Trophoblast cell (in vitro differentiated cells and primary cell): ENCODE results near the gene NAXD.

ENCODE experiments used
- DNase-seq, 2 donors: peaks; one replicate each; pipeline ENCODE4 v3.0.0-alpha.2; 2016
- H2AFZ ChIP-seq: 2 replicates; pipeline ENCODE4 v1.6.1; 2013; ENCODE audit warnings: low read length, moderate library complexity, mild to moderate bottlenecking; ENCODE audit not compliant: insufficient read depth, poor library complexity
- H2AK5ac ChIP-seq: 2 replicates; pipeline ENCODE4 v1.6.1; 2013; ENCODE audit warnings: mild to moderate bottlenecking, low read length
- H2BK120ac ChIP-seq: 2 replicates; pipeline ENCODE4 v1.6.1; 2013; ENCODE audit warnings: low read length, mild to moderate bottlenecking, moderate library complexity; ENCODE audit not compliant: insufficient read depth, poor library complexity
- H2BK12ac ChIP-seq: 2 replicates; pipeline ENCODE4 v1.6.1; 2013; ENCODE audit warnings: mild to moderate bottlenecking, low read length, moderate library complexity
- H2BK5ac ChIP-seq: 2 replicates; pipeline ENCODE4 v1.6.1; 2013; ENCODE audit warnings: low read length, low read depth, moderate library complexity, mild to moderate bottlenecking; ENCODE audit not compliant: poor library complexity
- H3K14ac ChIP-seq: 2 replicates; pipeline ENCODE4 v1.6.1; 2013; ENCODE audit warnings: mild to moderate bottlenecking, low read length
- H3K18ac ChIP-seq: 2 replicates; pipeline ENCODE4 v1.6.1; 2013; ENCODE audit warnings: mild to moderate bottlenecking, low read length
- H3K23ac ChIP-seq: 2 replicates; pipeline ENCODE4 v1.6.1; 2013; ENCODE audit warnings: low read length
- H3K27ac ChIP-seq: 2 replicates; pipeline ENCODE4 v1.5.1; 2013; ENCODE audit warnings: low read depth, mild to moderate bottlenecking, inconsistent platforms, low read length, moderate library complexity
- H3K27me3 ChIP-seq: 2 replicates; pipeline ENCODE4 v1.6.1; 2013; ENCODE audit warnings: inconsistent platforms, mild to moderate bottlenecking, low read length, moderate library complexity; ENCODE audit not compliant: insufficient read depth
- H3K36me3 ChIP-seq, 2 experiments: 1 replicate in 1 of 2; 2 replicates in 1 of 2; pipeline ENCODE4 v1.6.1; 2013; ENCODE audit warnings: low read length in 2 of 2, mild to moderate bottlenecking in 2 of 2, moderate library complexity in 1 of 2; ENCODE audit not compliant: insufficient read depth in 2 of 2, control insufficient read depth in 1 of 2
- H3K4ac ChIP-seq: 2 replicates; pipeline ENCODE4 v1.6.1; 2013; ENCODE audit warnings: low read depth, mild to moderate bottlenecking, low read length, moderate library complexity
- H3K4me1 ChIP-seq, 2 experiments: 1 replicate in 1 of 2; 2 replicates in 1 of 2; pipeline ENCODE4 v1.6.1; 2013; ENCODE audit warnings: low read length in 2 of 2, mild to moderate bottlenecking in 2 of 2, moderate library complexity in 1 of 2; ENCODE audit not compliant: insufficient read depth in 2 of 2, control insufficient read depth in 1 of 2
- H3K4me2 ChIP-seq: 2 replicates; pipeline ENCODE4 v1.6.1; 2013; ENCODE audit warnings: inconsistent platforms, mild to moderate bottlenecking, low read length, moderate library complexity
- H3K4me3 ChIP-seq: 2 replicates; pipeline ENCODE4 v1.5.1; 2013; ENCODE audit warnings: mild to moderate bottlenecking, low read depth, low read length, inconsistent platforms
- H3K79me1 ChIP-seq: one replicate; pipeline ENCODE4 v1.6.1; 2013; ENCODE audit warnings: low read length
- H3K79me2 ChIP-seq: 2 replicates; pipeline ENCODE4 v1.6.1; 2013; ENCODE audit warnings: low read length, mild to moderate bottlenecking; ENCODE audit not compliant: control insufficient read depth, insufficient read depth, poor library complexity
- H3K9ac ChIP-seq: 2 replicates; pipeline ENCODE4 v1.6.1; 2013; ENCODE audit warnings: mild to moderate bottlenecking, low read length
- H3K9me3 ChIP-seq: 2 replicates; pipeline ENCODE4 v1.6.1; 2013; ENCODE audit warnings: low read depth, mild to moderate bottlenecking, control low read depth, inconsistent platforms, low read length; ENCODE audit not compliant: insufficient read depth
- H4K12ac ChIP-seq: 2 replicates; pipeline ENCODE4 v1.6.1; 2013; ENCODE audit warnings: low read depth, mild to moderate bottlenecking, low read length, moderate library complexity
- H4K8ac ChIP-seq: 2 replicates; pipeline ENCODE4 v1.6.1; 2013; ENCODE audit warnings: low read depth, mild to moderate bottlenecking, low read length, moderate library complexity
- H4K91ac ChIP-seq: one replicate; pipeline ENCODE4 v1.6.1; 2013; ENCODE audit warnings: low read depth, mild to moderate bottlenecking, low read length, moderate library complexity
- WGBS: extraction: QIAGEN DNeasy Blood & Tissue Kit; methylation state at CpG from one replicate; pipeline ENCODE4 v1.1.7; 2013; ENCODE audit warnings: missing lambda C conversion rate; ENCODE audit not compliant: insufficient read length, insufficient coverage; ENCODE audit errors: extremely low coverage; 5-methylcytosine and 5-hydroxymethylcytosine counted together

Gene NAXD

GRCh38 chr13:110597041-110597689 is 18.2 kb upstream of the NAXD start:
- Histone ChIP-seq H3K23ac (no peak overlapping the region), H3K4me3 (no peak overlapping the region), H3K79me2 (peaks cover 2% of the 10 kb centered on the region), H4K8ac (peak overlapping the region; percentile 62), H4K91ac (peak overlapping the region; percentile 83), H3K4me1 (peaks cover 26 to 27% of the 10 kb centered on the region in 2 experiments), H3K27me3 (no peaks in the 10 kb centered on the region), H3K36me3 (no peaks in the 10 kb centered on the region), H3K79me1 (peaks cover 20% of the 10 kb centered on the region), H2AFZ (no peak overlapping the region), H2BK5ac (peak overlapping the region; percentile 35), H3K4ac (no peak overlapping the region), H4K12ac (peak overlapping the region; percentile 0), H3K18ac (peak overlapping the region; percentile 31), H2BK12ac (peak overlapping the region; percentile 72), H3K9ac (no peak overlapping the region), H2AK5ac (no peak overlapping the region), H3K9me3 (no peaks in the 10 kb centered on the region), H3K4me2 (no peak overlapping the region), H3K14ac (peak overlapping the region; percentile 25), H3K27ac (peak overlapping the region; percentile 2), H2BK120ac (peak overlapping the region; percentile 60)
- no CpG with 5 or more reads among the region's 16 CpGs for WGBS
- DNase-seq = peak in 1 of 2 donors; percentile 79

- Histone ChIP-seq H2AK5ac (no peak overlapping the region), H2BK120ac (no peak overlapping the region), H3K36me3 (no peaks in the 10 kb centered on the region), H3K27me3 (no peaks in the 10 kb centered on the region), H3K4me2 (peak overlapping the region; percentile 29), H3K27ac (peak overlapping the region; percentile 51), H3K79me2 (peaks cover 2% of the 10 kb centered on the region), H4K12ac (no peak overlapping the region), H3K14ac (no peak overlapping the region), H2BK12ac (no peak overlapping the region), H2AFZ (no peak overlapping the region), H3K18ac (no peak overlapping the region), H4K8ac (no peak overlapping the region), H2BK5ac (no peak overlapping the region), H3K79me1 (peaks cover 21% of the 10 kb centered on the region), H3K4me1 (peaks cover 26 to 32% of the 10 kb centered on the region in 2 experiments), H3K9ac (no peak overlapping the region), H3K23ac (no peak overlapping the region), H3K4me3 (no peak overlapping the region), H4K91ac (no peak overlapping the region), H3K4ac (no peak overlapping the region), H3K9me3 (no peaks in the 10 kb centered on the region)
- DNase-seq = peak; percentile 86 to 89
- WGBS = no CpG with 5 or more reads among the region's 10 CpGs
These were observed 15.0 kb upstream of the NAXD start for GRCh38 chr13:110600261-110600819.

- Histone ChIP-seq H4K8ac (peak overlapping the region; percentile 22), H2BK12ac (peak overlapping the region; percentile 6), H3K27ac (peak overlapping the region; percentile 51), H2AK5ac (no peak overlapping the region), H3K14ac (peak overlapping the region; percentile 6), H2BK120ac (peak overlapping the region; percentile 81), H2BK5ac (peak overlapping the region; percentile 8), H3K4me3 (no peak overlapping the region), H4K91ac (no peak overlapping the region), H3K27me3 (no peaks in the 10 kb centered on the region), H4K12ac (no peak overlapping the region), H3K9me3 (no peaks in the 10 kb centered on the region), H3K79me2 (peaks cover 2% of the 10 kb centered on the region), H3K4ac (no peak overlapping the region), H3K23ac (no peak overlapping the region), H3K4me2 (no peak overlapping the region), H3K18ac (no peak overlapping the region), H3K4me1 (peaks cover 26 to 32% of the 10 kb centered on the region in 2 experiments), H2AFZ (no peak overlapping the region), H3K79me1 (peaks cover 21% of the 10 kb centered on the region), H3K9ac (no peak overlapping the region), H3K36me3 (no peaks in the 10 kb centered on the region)
- DNase-seq = no peak
- no CpG with 5 or more reads among the region's 4 CpGs for WGBS
These were observed 14.4 kb upstream of the NAXD start for GRCh38 chr13:110600980-110601379.

- H3K18ac ChIP-seq = no peak overlapping the region
- peaks cover 0 to 2% of the 10 kb centered on the region in 2 experiments for H3K36me3 ChIP-seq
- WGBS = no CpG with 5 or more reads among the region's 6 CpGs
These were observed 10.2 kb upstream of the NAXD start for GRCh38 chr13:110605132-110605531.

More at GRCh38 chr13:110605132-110605531, 10.2 kb upstream of the NAXD start:
- peaks cover 6% of the 10 kb centered on the region for H3K79me1 ChIP-seq
- no peak overlapping the region for H3K4ac ChIP-seq
- H3K27ac ChIP-seq = no peak overlapping the region
- no peak overlapping the region for H3K23ac ChIP-seq
- no peak overlapping the region for H3K14ac ChIP-seq
- no peaks in the 10 kb centered on the region for H3K27me3 ChIP-seq
- no peak overlapping the region for H3K4me3 ChIP-seq
- DNase-seq = no peak
- H3K4me2 ChIP-seq = no peak overlapping the region
- no peaks in the 10 kb centered on the region for H3K79me2 ChIP-seq
- no peak overlapping the region for H2AFZ ChIP-seq
- H3K9me3 ChIP-seq = no peaks in the 10 kb centered on the region
- no peak overlapping the region for H3K9ac ChIP-seq
- H3K4me1 ChIP-seq = peaks cover 9 to 18% of the 10 kb centered on the region in 2 experiments
- H2BK5ac ChIP-seq = no peak overlapping the region
- no peak overlapping the region for H4K12ac ChIP-seq
- no peak overlapping the region for H4K91ac ChIP-seq
- H2BK120ac ChIP-seq = no peak overlapping the region
- H2BK12ac ChIP-seq = no peak overlapping the region
- no peak overlapping the region for H2AK5ac ChIP-seq
- no peak overlapping the region for H4K8ac ChIP-seq
